HPDE6-E6E7 (cell line): ENCODE data around the gene LSM14B.

Source experiments
- DNase-seq: peaks from one replicate; pipeline ENCODE4 v3.0.0; 2011; ENCODE audit warnings: missing footprints; ENCODE audit errors: extremely low spot score

The LSM14B gene

GRCh38 chr20:62183426-62184142 is 61.3 kb downstream of the LSM14B start:
- no peak for DNase-seq
